ENCODE results near the gene NFIA. TPM values are rescaled to one million over a fixed set of nuclear protein-coding genes. Genes with fewer than 3 reads are reported as not detected.

NFIA gene
- total RNA-seq, 4 donors from 2014 or later: 32.0 to 160 (median 32.9) TPM

DNA sequence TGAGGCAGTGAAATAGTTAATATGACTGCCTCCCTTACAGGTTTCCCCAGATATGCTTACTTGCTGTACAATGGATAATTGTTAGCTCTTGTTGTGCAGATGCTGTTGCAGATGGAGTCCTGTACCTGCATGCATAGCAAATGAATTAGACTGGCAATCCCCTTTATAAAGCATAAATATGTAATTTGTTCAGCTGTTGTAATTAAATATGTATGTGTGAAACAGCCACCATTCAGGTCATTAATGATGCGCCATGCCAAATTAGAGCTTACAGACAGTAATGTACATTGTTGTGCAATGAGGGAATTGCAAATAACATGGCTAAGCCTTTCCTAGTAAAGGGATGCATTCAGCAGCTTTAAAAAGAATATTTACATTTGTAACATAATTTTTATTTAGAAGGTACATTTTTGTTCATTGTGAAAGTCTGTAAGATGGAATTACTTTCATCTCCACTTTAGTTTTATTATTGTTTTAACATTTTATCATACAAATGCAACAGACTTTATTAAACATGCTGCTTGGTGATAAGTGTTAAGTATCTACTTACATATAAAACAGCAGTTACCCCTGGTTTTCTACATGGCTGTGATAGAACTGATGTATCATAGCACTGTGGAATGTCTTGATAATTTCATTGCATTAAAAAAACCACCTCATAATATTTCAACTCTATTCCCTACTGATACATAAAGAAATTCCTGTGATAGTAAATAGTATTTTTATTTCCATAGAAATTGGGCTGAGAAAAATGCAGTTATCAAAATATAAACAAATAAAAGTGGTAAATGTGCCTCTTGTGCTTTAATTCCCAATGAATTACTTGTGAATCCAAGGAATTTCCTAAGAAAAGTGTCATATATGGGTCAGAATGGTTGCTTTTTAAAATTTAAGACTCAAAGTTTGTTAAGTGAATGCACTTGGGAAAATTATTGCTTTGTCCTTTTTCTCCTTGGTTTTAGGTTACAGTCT lies 99.0 kb downstream of the NFIA start:
- Histone ChIP-seq H3K4me3 (no peak overlapping the region), H3K27ac (peak overlapping the region in 2 of 4 donors; percentile 15 to 79), H3K27me3 (no peaks in the 10 kb centered on the region), H3K4me1 (peaks cover 0 to 15% (median 0%) of the 10 kb centered on the region in 4 donors), H3K9me3 (no peaks in the 10 kb centered on the region), H3K36me3 (no peaks in the 10 kb centered on the region)
- no peak for DNase-seq
- no peak for TF ChIP-seq POLR2A (IDR thresholded peaks at IDR 0.05)

DNA sequence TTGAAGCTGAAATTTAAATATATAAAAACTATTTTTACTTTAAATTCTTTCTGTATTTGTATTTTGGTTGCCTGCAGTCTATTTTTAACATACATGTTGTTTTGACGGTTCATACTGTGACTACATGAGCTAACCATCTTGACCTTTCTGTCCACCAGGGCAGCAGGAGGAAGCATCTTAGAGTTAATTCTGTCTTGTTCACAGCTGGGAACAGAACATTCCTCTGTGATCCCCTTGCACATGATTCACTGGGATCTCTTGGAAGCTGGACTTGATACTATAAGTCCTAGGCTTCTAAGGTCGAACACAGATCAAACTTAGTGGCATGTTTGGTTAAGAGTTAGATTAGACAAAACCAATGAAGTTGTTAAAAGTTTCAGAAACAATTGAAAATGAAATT lies 99.7 kb downstream of the NFIA start:
- peaks cover 0 to 15% (median 0%) of the 10 kb centered on the region in 4 donors for H3K4me1 ChIP-seq
- TF ChIP-seq, protein P1, sequence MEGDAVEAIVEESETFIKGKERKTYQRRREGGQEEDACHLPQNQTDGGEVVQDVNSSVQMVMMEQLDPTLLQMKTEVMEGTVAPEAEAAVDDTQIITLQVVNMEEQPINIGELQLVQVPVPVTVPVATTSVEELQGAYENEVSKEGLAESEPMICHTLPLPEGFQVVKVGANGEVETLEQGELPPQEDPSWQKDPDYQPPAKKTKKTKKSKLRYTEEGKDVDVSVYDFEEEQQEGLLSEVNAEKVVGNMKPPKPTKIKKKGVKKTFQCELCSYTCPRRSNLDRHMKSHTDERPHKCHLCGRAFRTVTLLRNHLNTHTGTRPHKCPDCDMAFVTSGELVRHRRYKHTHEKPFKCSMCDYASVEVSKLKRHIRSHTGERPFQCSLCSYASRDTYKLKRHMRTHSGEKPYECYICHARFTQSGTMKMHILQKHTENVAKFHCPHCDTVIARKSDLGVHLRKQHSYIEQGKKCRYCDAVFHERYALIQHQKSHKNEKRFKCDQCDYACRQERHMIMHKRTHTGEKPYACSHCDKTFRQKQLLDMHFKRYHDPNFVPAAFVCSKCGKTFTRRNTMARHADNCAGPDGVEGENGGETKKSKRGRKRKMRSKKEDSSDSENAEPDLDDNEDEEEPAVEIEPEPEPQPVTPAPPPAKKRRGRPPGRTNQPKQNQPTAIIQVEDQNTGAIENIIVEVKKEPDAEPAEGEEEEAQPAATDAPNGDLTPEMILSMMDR (IDR thresholded peaks at IDR 0.05): no peak
- TF ChIP-seq POLR2A (IDR thresholded peaks at IDR 0.05): no peak
- no peak for DNase-seq
- H3K4me3 ChIP-seq: no peak overlapping the region
- peak overlapping the region in 1 of 4 donors; percentile 79 for H3K27ac ChIP-seq
- H3K27me3 ChIP-seq: no peaks in the 10 kb centered on the region
- H3K9me3 ChIP-seq: no peaks in the 10 kb centered on the region
- H3K36me3 ChIP-seq: no peaks in the 10 kb centered on the region

- H3K27ac ChIP-seq: peak overlapping the region in 1 of 4 donors; percentile 79
- DNase-seq: no peak
Measured at GRCh38 chr1:61182480-61182879, 100.1 kb downstream of the NFIA start.

GRCh38 chr1:61183471-61184039 lies 101.2 kb downstream of the NFIA start:
- H3K9me3 ChIP-seq: no peaks in the 10 kb centered on the region
- peaks cover 0 to 15% (median 0%) of the 10 kb centered on the region in 4 donors for H3K4me1 ChIP-seq
- TF ChIP-seq POLR2A (IDR thresholded peaks at IDR 0.05): no peak
- TF ChIP-seq, protein P1 (IDR thresholded peaks at IDR 0.05): no peak
- H3K27ac ChIP-seq: peak overlapping the region; percentile 36 to 79 (median 61)
- no peaks in the 10 kb centered on the region for H3K36me3 ChIP-seq
- H3K4me3 ChIP-seq: peak overlapping the region in 2 of 4 donors; percentile 25 to 26
- DNase-seq: no peak
- H3K27me3 ChIP-seq: no peaks in the 10 kb centered on the region

More at GRCh38 chr1:61182480-61182879, 100.1 kb downstream of the NFIA start:
- no peaks in the 10 kb centered on the region for H3K36me3 ChIP-seq
- TF ChIP-seq, protein P1 (IDR thresholded peaks at IDR 0.05): no peak
- H3K4me3 ChIP-seq: no peak overlapping the region
- peaks cover 0 to 15% (median 0%) of the 10 kb centered on the region in 4 donors for H3K4me1 ChIP-seq
- no peaks in the 10 kb centered on the region for H3K27me3 ChIP-seq
- H3K9me3 ChIP-seq: no peaks in the 10 kb centered on the region

GRCh38 chr1:61184040-61184713 lies 101.8 kb downstream of the NFIA start:
- H3K4me3 ChIP-seq: peak overlapping the region in 2 of 4 donors; percentile 25 to 26
- H3K27ac ChIP-seq: peak overlapping the region; percentile 38 to 79 (median 61)
- DNase-seq: peak; percentile 32 to 79 (median 65)
- no peaks in the 10 kb centered on the region for H3K36me3 ChIP-seq
- H3K9me3 ChIP-seq: no peaks in the 10 kb centered on the region
- TF ChIP-seq, protein P1 (IDR thresholded peaks at IDR 0.05): no peak
- TF ChIP-seq POLR2A (IDR thresholded peaks at IDR 0.05): no peak
- H3K4me1 ChIP-seq: peaks cover 0 to 15% (median 0%) of the 10 kb centered on the region in 4 donors
- no peaks in the 10 kb centered on the region for H3K27me3 ChIP-seq

All from Peyer's patch (tissue), 4 donors.